ENCODE results near the gene JAZF1. TPM values are rescaled to one million over a fixed set of nuclear protein-coding genes. Genes with fewer than 3 reads are reported as not detected.

The JAZF1 gene
- total and polyA plus RNA-seq, 2 experiments from 2014 or later = 13.8 to 19.6 TPM

DNA sequence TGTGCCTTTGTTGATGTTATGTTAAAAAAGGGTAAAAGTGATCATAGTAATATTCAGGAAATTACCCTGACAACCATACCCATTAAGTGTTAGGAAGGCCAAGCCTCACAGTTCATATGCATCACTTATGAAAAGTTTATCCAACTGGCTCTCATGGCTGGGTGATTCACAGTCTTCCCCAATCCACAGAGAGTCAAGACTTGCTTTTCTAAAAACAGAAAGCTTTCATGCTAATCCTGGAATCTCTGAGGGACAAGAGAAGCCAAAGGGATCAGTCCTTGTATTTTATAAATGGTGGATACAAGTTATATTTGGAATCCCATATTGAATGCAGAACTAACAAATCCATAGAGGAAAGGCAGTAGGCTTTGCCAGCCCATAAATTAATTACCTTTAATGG lies 218.3 kb downstream of the JAZF1 start:
- Histone ChIP-seq H3K9me3 (ENCODE audit: low read depth) (no peaks in the 10 kb centered on the region), H2AFZ (no peak overlapping the region), H3K4me2 (ENCODE audit: unreplicated experiment) (no peak overlapping the region), H4K20me1 (ENCODE audit: insufficient read depth) (0 out of 2 replicates have a peak, but pooled peaks cover 6% of the 10 kb centered on the region), H3K4me1 (ENCODE audit: insufficient read depth) (peaks cover 24% of the 10 kb centered on the region), H3K9ac (no peak overlapping the region), H3K4me3 (no peak overlapping the region), H3K9me2 (ENCODE audit: insufficient read depth) (no peaks in the 10 kb centered on the region), H3K27me3 (replicated peaks; ENCODE audit: insufficient read depth) (no peaks in the 10 kb centered on the region), H3K36me3 (ENCODE audit: low read depth) (no peaks in the 10 kb centered on the region), H3K79me2 (ENCODE audit: insufficient read depth) (peaks cover 18% of the 10 kb centered on the region), H3K27ac (no peak overlapping the region), H3F3A (ENCODE audit: insufficient read depth) (0 out of 2 replicates have a peak, but pooled peaks cover 7% of the 10 kb centered on the region)
- TF ChIP-seq EZH2 (IDR thresholded peaks at IDR 0.05; ENCODE audit: insufficient read depth, poor library complexity, severe bottlenecking) (no peak), EZH2phosphoT487 (IDR thresholded peaks at IDR 0.05; ENCODE audit: insufficient read depth, low read depth) (no peak)
- DNase-seq = peak; percentile 48
- in situ Hi-C loops (cut with MboI) = no loop called here

DNA sequence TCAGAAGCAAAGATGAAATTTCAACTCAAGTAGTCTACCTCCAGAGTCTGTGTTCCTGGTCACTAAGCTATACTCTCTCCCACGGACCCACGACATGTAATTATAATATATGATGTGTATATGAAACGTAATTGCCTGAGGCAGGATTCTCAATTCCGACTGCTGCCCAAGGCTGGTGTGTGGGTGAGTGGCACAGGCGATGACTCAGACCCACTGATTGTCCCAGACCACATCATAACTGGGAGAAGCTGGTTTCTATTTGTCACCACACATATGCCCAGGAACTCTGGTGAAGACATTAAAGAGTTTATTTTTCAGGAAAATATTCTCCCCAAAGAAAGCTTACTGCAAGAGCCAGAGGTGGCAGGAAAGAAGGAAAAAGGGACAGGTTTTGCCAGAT lies 219.3 kb downstream of the JAZF1 start:
- H3K36me3 ChIP-seq (ENCODE audit: low read depth) = no peaks in the 10 kb centered on the region
- 0 out of 2 replicates have a peak, but pooled peaks cover 6% of the 10 kb centered on the region for H4K20me1 ChIP-seq (ENCODE audit: insufficient read depth)
- no peaks in the 10 kb centered on the region for H3K9me3 ChIP-seq (ENCODE audit: low read depth)
- TF ChIP-seq EZH2phosphoT487 (IDR thresholded peaks at IDR 0.05; ENCODE audit: insufficient read depth, low read depth) = no peak
- no peak for TF ChIP-seq EZH2 (IDR thresholded peaks at IDR 0.05; ENCODE audit: insufficient read depth, poor library complexity, severe bottlenecking)
- H3K79me2 ChIP-seq (ENCODE audit: insufficient read depth) = peaks cover 25% of the 10 kb centered on the region
- H3K9me2 ChIP-seq (ENCODE audit: insufficient read depth) = no peaks in the 10 kb centered on the region
- H3K4me3 ChIP-seq = no peak overlapping the region
- peaks cover 24% of the 10 kb centered on the region for H3K4me1 ChIP-seq (ENCODE audit: insufficient read depth)
- WGBS, 2 experiments (ENCODE audit: low coverage in 1 of 2, low lambda C conversion rate in 2 of 2, missing lambda C conversion rate in 2 of 2) = 43 to 45% methylated on average over 5 of the region's 5 CpGs
- H3K27ac ChIP-seq = no peak overlapping the region
- no peak overlapping the region for H3K9ac ChIP-seq
- H3F3A ChIP-seq (ENCODE audit: insufficient read depth) = 0 out of 2 replicates have a peak, but pooled peaks cover 7% of the 10 kb centered on the region
- in situ Hi-C loops (cut with MboI) = no loop called here
- peak; percentile 90 for DNase-seq
- no peaks in the 10 kb centered on the region for H3K27me3 ChIP-seq (replicated peaks; ENCODE audit: insufficient read depth)
- H3K4me2 ChIP-seq (ENCODE audit: unreplicated experiment) = peak overlapping the region; percentile 54
- no peak overlapping the region for H2AFZ ChIP-seq

DNA sequence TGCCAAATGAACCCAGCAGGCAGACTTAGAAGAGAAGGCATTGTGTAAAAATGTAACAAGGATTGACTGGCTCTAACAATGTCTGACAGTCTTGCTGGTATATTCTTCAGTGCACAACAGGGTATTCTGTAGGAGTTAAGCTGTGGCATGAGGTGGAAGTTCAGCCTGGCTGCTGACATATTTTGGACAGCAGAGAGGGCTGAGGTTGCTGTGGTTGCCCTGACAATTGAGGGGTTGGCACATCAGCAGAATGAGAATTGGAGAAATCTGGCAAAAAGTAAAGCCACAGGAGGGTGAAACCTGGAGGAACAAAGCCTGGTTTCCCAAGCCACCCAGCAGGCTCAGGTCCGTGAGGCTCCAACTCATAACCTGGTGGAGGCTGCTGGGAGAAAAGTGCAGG lies 220.2 kb downstream of the JAZF1 start:
- H3K9ac ChIP-seq = no peak overlapping the region
- H3K79me2 ChIP-seq (ENCODE audit: insufficient read depth) = peaks cover 25% of the 10 kb centered on the region
- H3K4me1 ChIP-seq (ENCODE audit: insufficient read depth) = peaks cover 18% of the 10 kb centered on the region
- no peaks in the 10 kb centered on the region for H3K36me3 ChIP-seq (ENCODE audit: low read depth)
- H3K27ac ChIP-seq = no peak overlapping the region
- in situ Hi-C loops (cut with MboI) = no loop called here
- no peaks in the 10 kb centered on the region for H3K9me2 ChIP-seq (ENCODE audit: insufficient read depth)
- DNase-seq = no peak
- TF ChIP-seq EZH2phosphoT487 (IDR thresholded peaks at IDR 0.05; ENCODE audit: insufficient read depth, low read depth) = no peak
- TF ChIP-seq EZH2 (IDR thresholded peaks at IDR 0.05; ENCODE audit: insufficient read depth, poor library complexity, severe bottlenecking) = no peak
- H4K20me1 ChIP-seq (ENCODE audit: insufficient read depth) = 0 out of 2 replicates have a peak, but pooled peaks cover 3% of the 10 kb centered on the region
- H2AFZ ChIP-seq = no peak overlapping the region
- H3F3A ChIP-seq (ENCODE audit: insufficient read depth) = 0 out of 2 replicates have a peak, but pooled peaks cover 7% of the 10 kb centered on the region
- no peaks in the 10 kb centered on the region for H3K9me3 ChIP-seq (ENCODE audit: low read depth)
- no peak overlapping the region for H3K4me2 ChIP-seq (ENCODE audit: unreplicated experiment)
- no peaks in the 10 kb centered on the region for H3K27me3 ChIP-seq (replicated peaks; ENCODE audit: insufficient read depth)
- H3K4me3 ChIP-seq = no peak overlapping the region
- WGBS, 2 experiments (ENCODE audit: low coverage in 1 of 2, low lambda C conversion rate in 2 of 2, missing lambda C conversion rate in 2 of 2) = 100% methylated on average over 1 of the region's 1 CpG

DNA sequence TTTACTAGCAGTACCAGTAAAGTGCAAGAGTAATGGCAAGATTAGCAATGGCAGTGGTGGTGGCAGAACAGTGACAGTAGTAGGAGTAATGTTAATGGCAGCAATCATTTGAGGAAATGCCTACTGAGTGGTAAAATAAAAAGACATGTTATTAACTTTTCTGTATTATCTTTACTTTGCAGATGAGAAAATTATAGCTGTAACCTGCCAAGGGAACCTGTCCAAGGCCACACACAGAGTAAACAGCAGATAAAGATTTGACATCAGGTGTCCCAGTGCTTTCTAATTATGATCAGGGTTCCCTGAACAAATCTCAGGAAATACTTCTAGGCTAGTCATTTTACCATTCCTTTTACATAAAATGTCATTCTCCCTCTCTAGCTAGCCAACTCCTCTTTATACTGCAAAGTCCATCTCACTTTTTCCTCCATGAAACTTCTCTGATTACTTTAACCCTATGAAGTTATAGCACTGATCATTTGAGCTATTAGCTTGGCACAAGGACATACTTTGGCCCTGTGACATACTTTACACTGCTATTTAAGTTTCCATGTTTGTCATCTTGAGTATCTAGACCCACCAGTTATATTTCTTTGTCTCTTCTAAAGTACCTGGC lies 221.6 kb downstream of the JAZF1 start:
- Histone ChIP-seq H3K4me2 (ENCODE audit: unreplicated experiment) (no peak overlapping the region), H3F3A (ENCODE audit: insufficient read depth) (0 out of 2 replicates have a peak, but pooled peaks cover 7% of the 10 kb centered on the region), H4K20me1 (ENCODE audit: insufficient read depth) (no peaks in the 10 kb centered on the region), H3K9me2 (ENCODE audit: insufficient read depth) (no peaks in the 10 kb centered on the region), H3K9me3 (ENCODE audit: low read depth) (no peaks in the 10 kb centered on the region), H3K4me3 (no peak overlapping the region), H3K27me3 (replicated peaks; ENCODE audit: insufficient read depth) (no peaks in the 10 kb centered on the region), H3K27ac (no peak overlapping the region), H3K36me3 (ENCODE audit: low read depth) (no peaks in the 10 kb centered on the region), H3K4me1 (ENCODE audit: insufficient read depth) (peaks cover 18% of the 10 kb centered on the region), H2AFZ (no peak overlapping the region), H3K79me2 (ENCODE audit: insufficient read depth) (peaks cover 16% of the 10 kb centered on the region), H3K9ac (no peak overlapping the region)
- DNase-seq = no peak
- TF ChIP-seq EZH2 (IDR thresholded peaks at IDR 0.05; ENCODE audit: insufficient read depth, poor library complexity, severe bottlenecking) (no peak), EZH2phosphoT487 (IDR thresholded peaks at IDR 0.05; ENCODE audit: insufficient read depth, low read depth) (no peak)
- in situ Hi-C loops (cut with MboI) = no loop called here

Data from GM23248 (cell line).